ENCODE measurements around the gene SH3GL2.

SH3GL2 gene

DNA sequence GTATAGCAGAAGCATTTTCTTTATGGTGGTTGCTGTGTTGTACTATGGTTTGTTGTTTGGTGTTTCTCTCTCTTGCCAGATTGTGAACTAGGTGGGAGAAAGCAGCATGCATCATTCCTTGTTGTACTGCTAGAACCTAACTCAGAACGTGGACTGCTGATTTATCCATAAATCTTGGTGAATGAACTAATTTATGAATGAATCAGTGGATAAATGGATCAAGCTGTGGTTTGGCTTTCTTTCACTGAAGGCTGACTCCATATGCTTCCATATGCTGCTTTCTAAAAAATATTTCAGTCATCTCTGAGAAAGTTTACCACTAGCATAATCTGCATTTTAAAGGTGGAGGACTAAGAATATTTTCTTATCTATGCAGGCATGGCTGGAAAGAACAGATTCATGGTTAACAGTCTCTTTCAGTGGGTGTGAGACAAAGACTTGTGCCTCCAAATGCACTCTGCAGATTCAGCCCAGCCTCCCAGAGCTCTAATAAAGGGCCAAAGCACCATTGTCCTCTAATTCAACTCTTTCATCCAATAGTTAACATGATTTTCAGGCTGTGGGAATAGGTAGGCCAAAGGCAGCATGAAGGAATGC lies 237.7 kb downstream of the SH3GL2 start:
- Mint-ChIP-seq H3K4me1 (peaks cover 5% of the 10 kb centered on the region), H3K9me3 (peaks cover 4% of the 10 kb centered on the region), H3K27ac (no peak overlapping the region), H3K4me3 (no peak overlapping the region), H3K36me3 (ENCODE audit: low read depth) (no peaks in the 10 kb centered on the region), H3K27me3 (ENCODE audit: low read depth) (peaks cover 15% of the 10 kb centered on the region)
- TF ChIP-seq, protein P1, sequence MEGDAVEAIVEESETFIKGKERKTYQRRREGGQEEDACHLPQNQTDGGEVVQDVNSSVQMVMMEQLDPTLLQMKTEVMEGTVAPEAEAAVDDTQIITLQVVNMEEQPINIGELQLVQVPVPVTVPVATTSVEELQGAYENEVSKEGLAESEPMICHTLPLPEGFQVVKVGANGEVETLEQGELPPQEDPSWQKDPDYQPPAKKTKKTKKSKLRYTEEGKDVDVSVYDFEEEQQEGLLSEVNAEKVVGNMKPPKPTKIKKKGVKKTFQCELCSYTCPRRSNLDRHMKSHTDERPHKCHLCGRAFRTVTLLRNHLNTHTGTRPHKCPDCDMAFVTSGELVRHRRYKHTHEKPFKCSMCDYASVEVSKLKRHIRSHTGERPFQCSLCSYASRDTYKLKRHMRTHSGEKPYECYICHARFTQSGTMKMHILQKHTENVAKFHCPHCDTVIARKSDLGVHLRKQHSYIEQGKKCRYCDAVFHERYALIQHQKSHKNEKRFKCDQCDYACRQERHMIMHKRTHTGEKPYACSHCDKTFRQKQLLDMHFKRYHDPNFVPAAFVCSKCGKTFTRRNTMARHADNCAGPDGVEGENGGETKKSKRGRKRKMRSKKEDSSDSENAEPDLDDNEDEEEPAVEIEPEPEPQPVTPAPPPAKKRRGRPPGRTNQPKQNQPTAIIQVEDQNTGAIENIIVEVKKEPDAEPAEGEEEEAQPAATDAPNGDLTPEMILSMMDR (IDR thresholded peaks at IDR 0.05; ENCODE audit: unreplicated experiment in 3 of 3), result no peak

- Mint-ChIP-seq H3K27me3 (ENCODE audit: low read depth) (peaks cover 7% of the 10 kb centered on the region), H3K27ac (peak overlapping the region; percentile 2 to 58 (median 10)), H3K4me1 (peaks cover 14% of the 10 kb centered on the region), H3K36me3 (ENCODE audit: low read depth) (no peaks in the 10 kb centered on the region), H3K4me3 (no peak overlapping the region), H3K9me3 (peaks cover 4% of the 10 kb centered on the region)
- TF ChIP-seq, protein P1 (IDR thresholded peaks at IDR 0.05; ENCODE audit: unreplicated experiment in 3 of 3), result no peak
Measured at GRCh38 chr9:17824191-17824590, 245.3 kb downstream of the SH3GL2 start.

- no peak overlapping the region for H3K4me3 Mint-ChIP-seq
- H3K27me3 Mint-ChIP-seq (ENCODE audit: low read depth), result peaks cover 7% of the 10 kb centered on the region
- TF ChIP-seq, protein P1 (IDR thresholded peaks at IDR 0.05; ENCODE audit: unreplicated experiment in 3 of 3), result no peak
- H3K9me3 Mint-ChIP-seq, result peaks cover 4% of the 10 kb centered on the region
- H3K4me1 Mint-ChIP-seq, result peaks cover 14% of the 10 kb centered on the region
- H3K36me3 Mint-ChIP-seq (ENCODE audit: low read depth), result no peaks in the 10 kb centered on the region
- peak overlapping the region; percentile 2 to 58 (median 10) for H3K27ac Mint-ChIP-seq
Measured at GRCh38 chr9:17824616-17825264, 245.9 kb downstream of the SH3GL2 start.

DNA sequence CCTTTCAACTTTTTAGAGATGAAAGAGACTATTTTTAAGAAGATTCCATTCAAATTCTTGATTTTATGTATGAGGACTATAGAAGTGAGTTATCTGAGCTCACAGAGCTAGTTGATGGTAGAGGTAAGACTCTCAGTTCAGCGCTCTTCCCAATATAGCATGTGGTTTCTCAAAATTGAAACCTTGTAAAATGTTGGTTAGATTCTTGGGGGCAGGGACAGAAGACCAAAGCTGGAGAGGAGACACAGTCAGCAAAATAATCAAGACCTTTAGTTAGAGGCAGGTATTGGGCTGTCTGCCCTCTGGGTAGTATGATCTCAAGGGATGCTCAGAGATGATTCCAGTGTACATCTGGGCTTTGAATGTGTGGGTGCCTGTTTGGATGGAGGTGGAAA lies 246.4 kb downstream of the SH3GL2 start:
- H3K4me3 Mint-ChIP-seq, result no peak overlapping the region

GRCh38 chr9:17829064-17829463 lies 250.2 kb downstream of the SH3GL2 start:
- TF ChIP-seq, protein P1 (IDR thresholded peaks at IDR 0.05; ENCODE audit: unreplicated experiment in 3 of 3), result no peak
- Mint-ChIP-seq H3K27me3 (ENCODE audit: low read depth) (no peaks in the 10 kb centered on the region), H3K27ac (no peak overlapping the region), H3K4me3 (no peak overlapping the region), H3K9me3 (no peaks in the 10 kb centered on the region), H3K36me3 (ENCODE audit: low read depth) (no peaks in the 10 kb centered on the region), H3K4me1 (peaks cover 14% of the 10 kb centered on the region)

More for the DNA sequence above, 246.4 kb downstream of the SH3GL2 start:
- Mint-ChIP-seq H3K36me3 (ENCODE audit: low read depth) (no peaks in the 10 kb centered on the region), H3K27me3 (ENCODE audit: low read depth) (peaks cover 7% of the 10 kb centered on the region), H3K27ac (peak overlapping the region in 1 of 3 experiments; percentile 58), H3K9me3 (peaks cover 3% of the 10 kb centered on the region), H3K4me1 (peaks cover 14% of the 10 kb centered on the region)
- TF ChIP-seq, protein P1 (IDR thresholded peaks at IDR 0.05; ENCODE audit: unreplicated experiment in 3 of 3), result no peak

Data from nephron (organoid).